Small intestine (tissue), 16 donors: ENCODE measurements around the gene TSPY4. TPM values are rescaled to one million over a fixed set of nuclear protein-coding genes. Genes with fewer than 3 reads are reported as not detected.
"Not testable (repeated sequence)": the region's sequence is repeated elsewhere in the genome, so short reads cannot be mapped to it uniquely, and the experiment has no call there.

ENCODE experiments used
- DNase-seq, 2 donors: peaks; one replicate each; pipeline versions ENCODE4 v3.0.0 to v3.0.0-alpha.2; 2013
- FAIRE-seq: peaks from 2 replicates; lab custom pipeline; 2012; peaks lifted over from hg19 to GRCh38; lab: Jason Lieb, UNC
- H3K27ac ChIP-seq, 3 donors: one replicate each; pipeline ENCODE4 v1.5.1; 2013; ENCODE audit warnings: low read length in 2 of 3, mild to moderate bottlenecking in 2 of 3, control low read depth in 1 of 3, inconsistent platforms in 1 of 3, low read depth in 1 of 3, moderate library complexity in 1 of 3
- H3K27me3 ChIP-seq, 3 donors: one replicate each; pipeline ENCODE4 v1.6.1; 2013; ENCODE audit warnings: low read length in 3 of 3, inconsistent platforms in 1 of 3; ENCODE audit not compliant: control insufficient read depth in 3 of 3, insufficient read depth in 3 of 3
- H3K36me3 ChIP-seq, 3 donors: one replicate each; pipeline ENCODE4 v1.6.1; 2013; ENCODE audit warnings: low read length in 3 of 3, inconsistent platforms in 1 of 3, low read depth in 1 of 3, mild to moderate bottlenecking in 1 of 3, moderate library complexity in 1 of 3; ENCODE audit not compliant: control insufficient read depth in 3 of 3, insufficient read depth in 2 of 3
- H3K4me1 ChIP-seq, 3 donors: one replicate each; pipeline ENCODE4 v1.6.1; 2013; ENCODE audit warnings: low read length in 2 of 3, inconsistent platforms in 1 of 3, low read depth in 1 of 3, mild to moderate bottlenecking in 1 of 3, moderate library complexity in 1 of 3; ENCODE audit not compliant: control insufficient read depth in 3 of 3, insufficient read depth in 2 of 3
- H3K4me3 ChIP-seq, 3 donors: one replicate each; pipeline ENCODE4 v1.5.1; 2013; ENCODE audit warnings: low read length in 3 of 3, control low read depth in 1 of 3, inconsistent platforms in 1 of 3, low read depth in 1 of 3, mild to moderate bottlenecking in 1 of 3, moderate library complexity in 1 of 3
- H3K9me3 ChIP-seq, 2 donors: one replicate each; pipeline ENCODE4 v1.6.1; 2013; ENCODE audit warnings: low read depth in 1 of 2, low read length in 1 of 2; ENCODE audit not compliant: control insufficient read depth in 2 of 2, insufficient read depth in 1 of 2
- WGBS, 3 donors: extraction: QIAGEN DNeasy Blood & Tissue Kit; methylation state at CpG; one replicate each; pipeline ENCODE4 v1.1.7; 2013; 5-methylcytosine and 5-hydroxymethylcytosine counted together
- long read RNA-seq, 10 donors: transcript quantifications; one replicate each; lab custom pipeline, GENCODE V29; 2026
- polyA plus RNA-seq, 4 donors: library from polyadenylated mRNA; stranded (reverse) in 3 of 4; unstranded in 1 of 4; fragments of 200-250 nt in 3 of 4; fragments of 120-200 nt in 1 of 4; gene quantifications; one replicate each; pipeline versions ENCODE4 v1.2.1 to v1.2.3, GENCODE V29; 2013
- donor health status: healthy with polysubstance abuse.
- donor health status: control.
- donor health status: control.
- donor health status: Bipolar disorder and iron deficiency.
- donor health status: healthy.

TSPY4 gene
- not detected for polyA plus RNA-seq
- long read RNA-seq, donor 1, result 0 reads
- long read RNA-seq, donor 2, result 0 reads
- long read RNA-seq, donor 3, result 0 reads
- long read RNA-seq, donor 4, result 0 reads
- long read RNA-seq, donor 5, result 0 reads
- long read RNA-seq, donor 6, result 0 reads
- long read RNA-seq, donor 7, result 0 reads
- long read RNA-seq, donor 8, result 0 reads
- long read RNA-seq, donor 9, result 0 reads
- long read RNA-seq, donor 10, result 0 reads

- 93% methylated on average over 9 of the region's 26 CpGs; no CpG with 5 or more reads in 2 of the 3 donors for WGBS, 3 donors
- not testable (repeated sequence) for H3K9me3 ChIP-seq, H3K4me3 ChIP-seq, H3K4me1 ChIP-seq, DNase-seq, H3K27me3 ChIP-seq, H3K27ac ChIP-seq, FAIRE-seq, H3K36me3 ChIP-seq
Measured at GRCh38 chrY:9337164-9337563, at the start of gene TSPY4. TSPY4 (plus strand) TSS chrY:9337464; CDS start chrY:9337510, 46 bp downstream.

- DNase-seq (no peak), FAIRE-seq (peak; percentile 5)
- Histone ChIP-seq H3K27me3 (no peaks in the 10 kb centered on the region), H3K9me3 (no peaks in the 10 kb centered on the region), H3K4me3 (no peak overlapping the region), H3K4me1 (no peaks in the 10 kb centered on the region), H3K36me3 (no peaks in the 10 kb centered on the region), H3K27ac (no peak overlapping the region)
- whole genome bisulfite sequencing, 3 donors, result 72 to 80% methylated on average over 7 of the region's 7 CpGs; no CpG with 5 or more reads in 1 of the 3 donors
Measured at GRCh38 chrY:9320996-9321395, 16.3 kb upstream of the TSPY4 start.

- not testable (repeated sequence) for H3K36me3 ChIP-seq, FAIRE-seq, H3K4me1 ChIP-seq, H3K27me3 ChIP-seq, H3K9me3 ChIP-seq, H3K4me3 ChIP-seq, H3K27ac ChIP-seq, DNase-seq
- WGBS, 3 donors, result 91% methylated on average over 5 of the region's 25 CpGs; no CpG with 5 or more reads in 2 of the 3 donors
Measured at GRCh38 chrY:9357497-9357896, 20.2 kb downstream of the TSPY4 start, which contains the start of gene TSPY8. TSPY8 (plus strand) TSS chrY:9357797; CDS start chrY:9357843, 46 bp downstream.

Other genes starting within 250 kb of the TSPY4 start
- not detected for gene TSPY8, start 20.3 kb downstream of the TSPY4 start, polyA plus RNA-seq
- not detected for gene TSPY3, start 61.0 kb downstream of the TSPY4 start, polyA plus RNA-seq
- gene TSPY1, start 129.5 kb downstream of the TSPY4 start, polyA plus RNA-seq, result not detected
- gene TSPY9, start 149.8 kb downstream of the TSPY4 start, polyA plus RNA-seq, result not detected
- gene TSPY10, start 190.4 kb downstream of the TSPY4 start, polyA plus RNA-seq, result not detected